Sigmoid colon (tissue), 7 donors: ENCODE data around the gene CHRM4. TPM values are rescaled to one million over a fixed set of nuclear protein-coding genes. Genes with fewer than 3 reads are reported as not detected.

Experiments used
- DNase-seq: peaks from one replicate; pipeline ENCODE4 v3.0.0-alpha.2; 2019
- H3K27ac ChIP-seq, 4 donors: fragments of 200-600 bp; sonication (generic); one replicate each; pipeline ENCODE4 v1.5.1; 2016 to 2019; ENCODE audit warnings: mild to moderate bottlenecking in 1 of 4
- H3K27me3 ChIP-seq, 3 donors: fragments of 200-600 bp; sonication (generic); one replicate each; pipeline ENCODE4 v1.5.1; 2019; ENCODE audit warnings: mild to moderate bottlenecking in 1 of 3
- H3K36me3 ChIP-seq, 4 donors: fragments of 200-600 bp; sonication (generic); one replicate each; pipeline ENCODE4 v1.5.1; 2016 to 2019
- H3K4me1 ChIP-seq, 4 donors: fragments of 200-600 bp; sonication (generic); one replicate each; pipeline ENCODE4 v1.5.1; 2017 to 2019
- H3K4me3 ChIP-seq, 4 donors: fragments of 200-600 bp; sonication (generic); one replicate each; pipeline ENCODE4 v1.5.1; 2017 to 2019; ENCODE audit warnings: mild to moderate bottlenecking in 2 of 4, moderate library complexity in 1 of 4
- H3K9me3 ChIP-seq, 4 donors: fragments of 200-600 bp in 3 of 4; sonication (generic) in 3 of 4; one replicate each; pipeline versions ENCODE4 v1.5.1 to v1.6.1; 2013 to 2019
- CTCF ChIP-seq, 4 experiments: fragments of 450-650 bp in 3 of 4; fragments of 200-600 bp in 1 of 4; IDR thresholded peaks; one replicate each; pipeline ENCODE4 v1.5.1; 2016 to 2019; ENCODE audit warnings: antibody characterized with exemption in 4 of 4, mild to moderate bottlenecking in 3 of 4, moderate library complexity in 2 of 4
- EP300 ChIP-seq, 4 donors: sonication (generic); formaldehyde crosslinking; IDR thresholded peaks; one replicate each; pipeline ENCODE4 v1.6.1; 2017; ENCODE audit warnings: antibody characterized with exemption in 4 of 4
- POLR2A ChIP-seq, 2 donors: fragments of 450-650 bp; IDR thresholded peaks; one replicate each; pipeline ENCODE4 v1.6.1; 2016; ENCODE audit warnings: antibody characterized with exemption in 2 of 2, mild to moderate bottlenecking in 2 of 2, moderate library complexity in 2 of 2
- POLR2AphosphoS5 ChIP-seq, 4 donors: sonication (generic); formaldehyde crosslinking; IDR thresholded peaks; one replicate each; pipeline ENCODE4 v1.6.1; 2017; ENCODE audit warnings: antibody characterized with exemption in 4 of 4
- WGBS, 2 donors: extraction: QIAGEN DNeasy Blood & Tissue Kit; methylation state at CpG; one replicate each; pipeline ENCODE4 v1.1.7; 2013; 5-methylcytosine and 5-hydroxymethylcytosine counted together
- intact Hi-C: fragments of 100-400 bp; cut with DNase I; formaldehyde crosslinking; loops from one replicate; pipeline ENCODE4 v1.15.1; 2023
- polyA plus RNA-seq, 3 donors: library from polyadenylated mRNA; stranded (reverse); fragments of 200-250 nt; gene quantifications; one replicate each; pipeline ENCODE4 v1.2.3, GENCODE V29; 2013
- total RNA-seq, 4 donors: library from RNA; depleted of rRNA; stranded (reverse); fragments of >200 nt; gene quantifications; one replicate each; pipeline ENCODE4 v1.1.0, GENCODE V29; 2016
- donor health status: healthy with polysubstance abuse.
- donor health status: Bipolar disorder and iron deficiency.
- donor health status: healthy.

Gene CHRM4
- total and polyA plus RNA-seq, 7 donors: 0.55 to 5.4 (median 2.9) TPM; not detected in 1

GRCh38 chr11:46426233-46426991 lies 34.8 kb upstream of the CHRM4 start:
- Histone ChIP-seq H3K36me3 (peaks cover 0 to 35% (median 3%) of the 10 kb centered on the region in 4 donors), H3K9me3 (no peaks in the 10 kb centered on the region), H3K4me1 (no peaks in the 10 kb centered on the region), H3K27me3 (no peaks in the 10 kb centered on the region), H3K27ac (no peak overlapping the region), H3K4me3 (no peak overlapping the region)
- no peak for DNase-seq
- TF ChIP-seq POLR2A (IDR thresholded peaks at IDR 0.05) (no peak), CTCF (IDR thresholded peaks at IDR 0.05) (no peak), POLR2AphosphoS5 (IDR thresholded peaks at IDR 0.05) (no peak), EP300 (IDR thresholded peaks at IDR 0.05) (no peak)
- intact Hi-C loops: no loop called here
- WGBS, 2 donors: 92% methylated on average over 4 of the region's 4 CpGs

DNA sequence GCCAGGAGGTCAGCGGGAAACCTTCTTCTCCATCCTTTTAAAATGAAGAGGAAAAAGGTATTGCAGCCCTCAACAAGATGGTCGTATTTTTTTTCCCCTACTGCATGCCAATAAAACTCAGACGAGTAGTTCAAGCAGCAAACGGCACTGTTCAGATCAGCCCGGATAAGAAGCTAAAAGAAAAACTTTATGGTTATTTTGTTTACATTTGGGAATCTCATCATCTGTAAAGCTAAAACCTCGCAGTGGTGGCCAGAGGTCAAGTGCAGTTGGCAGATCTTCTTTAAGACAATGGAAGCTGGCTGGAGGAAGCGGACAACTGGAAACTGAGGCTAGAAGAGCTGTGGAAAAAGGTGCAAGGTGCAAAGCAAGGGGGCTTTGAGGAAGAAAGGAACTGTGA lies 31.0 kb upstream of the CHRM4 start:
- Histone ChIP-seq H3K27me3 (no peaks in the 10 kb centered on the region), H3K27ac (no peak overlapping the region), H3K9me3 (no peaks in the 10 kb centered on the region), H3K36me3 (peaks cover 0 to 17% (median 9%) of the 10 kb centered on the region in 4 donors), H3K4me3 (no peak overlapping the region), H3K4me1 (no peaks in the 10 kb centered on the region)
- DNase-seq: no peak
- TF ChIP-seq POLR2A (IDR thresholded peaks at IDR 0.05) (no peak), POLR2AphosphoS5 (IDR thresholded peaks at IDR 0.05) (no peak), CTCF (IDR thresholded peaks at IDR 0.05) (no peak), EP300 (IDR thresholded peaks at IDR 0.05) (no peak)
- 20 to 59% methylated on average over 7 of the region's 7 CpGs for WGBS, 2 donors
- intact Hi-C loops: no loop called here

GRCh38 chr11:46421257-46421880 lies 29.8 kb upstream of the CHRM4 start:
- Histone ChIP-seq H3K27ac (no peak overlapping the region), H3K9me3 (no peaks in the 10 kb centered on the region), H3K36me3 (peaks cover under 1 to 29% (median 16%) of the 10 kb centered on the region in 4 donors), H3K27me3 (no peaks in the 10 kb centered on the region), H3K4me1 (no peaks in the 10 kb centered on the region), H3K4me3 (no peak overlapping the region)
- intact Hi-C loops: no loop called here
- no peak for TF ChIP-seq POLR2A (IDR thresholded peaks at IDR 0.05)
- TF ChIP-seq EP300 (IDR thresholded peaks at IDR 0.05): no peak
- no peak for TF ChIP-seq CTCF (IDR thresholded peaks at IDR 0.05)
- no peak for TF ChIP-seq POLR2AphosphoS5 (IDR thresholded peaks at IDR 0.05)
- 95 to 96% methylated on average over 8 of the region's 8 CpGs for WGBS, 2 donors
- DNase-seq: no peak

- 93 to 97% methylated on average over 1 of the region's 1 CpG for WGBS, 2 donors
- peaks cover 9 to 38% (median 21%) of the 10 kb centered on the region in 4 donors for H3K36me3 ChIP-seq
- H3K4me3 ChIP-seq: no peak overlapping the region
- no peak overlapping the region for H3K27ac ChIP-seq
- DNase-seq: no peak
- H3K27me3 ChIP-seq: no peaks in the 10 kb centered on the region
- intact Hi-C loops: no loop called here
- TF ChIP-seq EP300 (IDR thresholded peaks at IDR 0.05) (no peak), POLR2AphosphoS5 (IDR thresholded peaks at IDR 0.05) (no peak), CTCF (IDR thresholded peaks at IDR 0.05) (no peak), POLR2A (IDR thresholded peaks at IDR 0.05) (no peak)
- no peaks in the 10 kb centered on the region for H3K9me3 ChIP-seq
- H3K4me1 ChIP-seq: no peaks in the 10 kb centered on the region
These were observed 28.9 kb upstream of the CHRM4 start for GRCh38 chr11:46420513-46420912.
